Ishikawa (cell line): ENCODE measurements around the gene NECTIN1.

Experiments used
- CEBPB ChIP-seq: IDR thresholded peaks from 2 replicates; pipeline ENCODE4 v1.6.1; 2012
- CREB1 ChIP-seq: IDR thresholded peaks from 2 replicates; pipeline ENCODE4 v1.6.1; 2012; ENCODE audit warnings: low read depth
- EGR1 ChIP-seq: IDR thresholded peaks from 2 replicates; pipeline ENCODE4 v1.6.1; 2012
- EP300 ChIP-seq: IDR thresholded peaks from 2 replicates; pipeline ENCODE4 v1.6.1; 2012; ENCODE audit warnings: borderline replicate concordance
- FOXM1 ChIP-seq: IDR thresholded peaks from 2 replicates; pipeline ENCODE4 v1.6.1; 2012; ENCODE audit warnings: low read depth, borderline replicate concordance
- MAX ChIP-seq: IDR thresholded peaks from 2 replicates; pipeline ENCODE4 v1.6.1; 2012
- NFIC ChIP-seq: IDR thresholded peaks from 2 replicates; pipeline ENCODE4 v1.6.1; 2012
- RAD21 ChIP-seq: IDR thresholded peaks from 2 replicates; pipeline ENCODE4 v1.6.1; 2012; ENCODE audit warnings: low read depth
- TAF1 ChIP-seq: IDR thresholded peaks from 2 replicates; pipeline ENCODE4 v1.6.1; 2012; ENCODE audit warnings: low read depth, mild to moderate bottlenecking
- TCF12 ChIP-seq: IDR thresholded peaks from 2 replicates; pipeline ENCODE4 v1.6.1; 2012; ENCODE audit warnings: low read depth
- TEAD4 ChIP-seq: IDR thresholded peaks from 2 replicates; pipeline ENCODE4 v1.6.1; 2012
- USF1 ChIP-seq: IDR thresholded peaks from 2 replicates; pipeline ENCODE4 v1.6.1; 2012
- YY1 ChIP-seq: IDR thresholded peaks from 2 replicates; pipeline ENCODE4 v1.6.1; 2012; ENCODE audit warnings: low read depth
- ZBTB7A ChIP-seq: IDR thresholded peaks from 2 replicates; pipeline ENCODE4 v1.6.1; 2012; ENCODE audit warnings: low read depth
- TF ChIP-seq, protein P1 (sequence below): IDR thresholded peaks from 2 replicates; pipeline ENCODE4 v1.6.1; 2012; ENCODE audit warnings: low read depth, mild to moderate bottlenecking

Gene NECTIN1

DNA sequence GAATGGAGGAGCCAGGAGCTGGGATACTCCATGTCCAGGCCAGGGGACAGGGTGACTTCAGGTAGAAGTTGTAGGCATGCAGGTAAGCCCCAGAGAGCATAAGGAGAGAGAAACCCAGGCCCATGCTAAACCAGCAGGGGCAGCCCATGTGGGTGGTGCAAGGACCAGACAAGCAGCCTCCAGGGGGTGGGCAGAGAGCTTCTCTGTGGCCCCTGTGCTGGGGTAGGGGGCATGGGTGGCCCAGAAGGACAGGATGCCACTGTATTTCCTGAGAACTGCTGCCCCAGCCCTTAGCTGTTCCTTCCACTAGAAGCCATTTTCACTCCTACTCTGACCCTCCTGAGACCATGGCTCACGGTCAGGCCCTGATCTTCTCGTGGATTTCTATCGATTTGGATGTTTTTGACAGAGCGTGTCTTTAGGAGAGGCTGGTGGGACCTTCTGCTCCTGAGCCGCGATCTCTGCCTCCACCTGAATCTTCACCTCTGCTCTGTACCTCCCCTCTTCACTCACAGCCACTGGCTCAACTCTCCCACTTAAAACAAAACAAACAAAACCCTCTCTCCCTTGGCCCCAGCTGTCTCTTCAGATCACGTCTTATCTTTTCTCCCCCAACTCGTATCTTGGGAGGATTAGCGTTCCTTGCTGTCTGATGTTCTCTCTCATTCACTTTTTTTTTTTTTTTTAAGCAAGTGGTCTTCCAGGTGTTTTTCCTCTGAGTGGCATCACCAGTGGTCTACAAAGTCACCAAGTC lies 112.2 kb downstream of the NECTIN1 start:
- no peak for TF ChIP-seq TEAD4
- no peak for TF ChIP-seq CREB1
- no peak for TF ChIP-seq NFIC
- no peak for TF ChIP-seq MAX

DNA sequence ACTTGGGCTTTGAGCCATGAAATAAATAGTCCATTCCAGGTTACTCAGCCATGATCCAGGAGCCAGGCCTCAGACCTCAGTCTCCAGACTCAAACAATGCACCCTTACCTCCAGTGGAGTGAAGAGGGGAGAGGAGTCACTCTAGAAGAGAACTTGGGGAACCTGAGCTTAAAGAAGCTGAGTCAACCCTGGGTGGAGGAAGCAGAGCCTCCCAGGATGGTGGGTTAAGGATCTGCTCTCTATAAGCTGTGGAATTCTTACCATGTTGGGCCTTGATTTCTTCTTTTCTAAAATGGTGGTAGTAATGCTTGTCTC lies 113.2 kb downstream of the NECTIN1 start:
- TF ChIP-seq TAF1 (no peak), RAD21 (no peak), ZBTB7A (no peak), TEAD4 (no peak), EP300 (no peak), YY1 (no peak), CEBPB (no peak), USF1 (no peak), EGR1 (no peak), MAX (no peak), TCF12 (no peak), CREB1 (no peak)

DNA sequence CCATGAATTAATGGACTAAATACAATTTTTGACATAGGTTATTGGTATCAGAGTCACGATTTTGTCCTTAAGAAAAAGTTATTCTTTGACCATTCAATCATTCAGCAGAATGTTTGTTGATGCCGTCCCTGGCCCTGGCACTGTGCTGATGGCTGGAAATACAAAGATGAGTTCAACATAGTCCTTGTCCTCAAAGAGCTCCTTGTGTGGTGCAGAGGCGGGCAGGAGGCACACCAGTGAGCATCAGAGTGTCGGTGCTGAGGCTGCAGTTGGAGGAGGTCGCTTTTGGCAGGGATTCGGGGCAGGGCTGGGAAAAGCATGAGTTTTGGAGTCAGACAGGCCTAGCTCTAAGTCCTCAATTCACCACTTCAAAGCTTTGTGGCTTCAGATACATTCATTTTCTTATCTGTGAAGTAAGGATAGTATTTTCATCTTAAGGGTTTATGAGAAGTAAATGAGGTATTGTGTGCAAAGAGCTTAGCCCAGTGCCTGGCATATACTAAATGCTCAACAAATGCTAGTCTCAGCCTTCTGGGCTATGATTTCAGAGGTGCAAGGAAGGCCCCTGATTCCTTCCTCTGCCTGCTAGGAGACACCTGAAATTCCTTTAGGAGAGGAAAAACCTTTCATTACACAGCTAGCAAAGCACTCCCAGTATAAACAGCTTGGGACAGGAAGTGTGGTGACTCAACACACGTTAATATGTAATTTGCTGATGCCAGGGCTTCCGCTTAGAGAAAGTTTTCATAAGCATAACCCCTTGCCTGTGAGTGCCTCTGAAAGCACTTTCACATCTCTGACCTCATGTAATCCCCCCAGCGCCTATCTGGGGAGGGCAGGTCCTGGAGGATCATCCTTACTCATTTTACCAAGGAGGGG lies 113.8 kb downstream of the NECTIN1 start:
- TF ChIP-seq, protein P1, sequence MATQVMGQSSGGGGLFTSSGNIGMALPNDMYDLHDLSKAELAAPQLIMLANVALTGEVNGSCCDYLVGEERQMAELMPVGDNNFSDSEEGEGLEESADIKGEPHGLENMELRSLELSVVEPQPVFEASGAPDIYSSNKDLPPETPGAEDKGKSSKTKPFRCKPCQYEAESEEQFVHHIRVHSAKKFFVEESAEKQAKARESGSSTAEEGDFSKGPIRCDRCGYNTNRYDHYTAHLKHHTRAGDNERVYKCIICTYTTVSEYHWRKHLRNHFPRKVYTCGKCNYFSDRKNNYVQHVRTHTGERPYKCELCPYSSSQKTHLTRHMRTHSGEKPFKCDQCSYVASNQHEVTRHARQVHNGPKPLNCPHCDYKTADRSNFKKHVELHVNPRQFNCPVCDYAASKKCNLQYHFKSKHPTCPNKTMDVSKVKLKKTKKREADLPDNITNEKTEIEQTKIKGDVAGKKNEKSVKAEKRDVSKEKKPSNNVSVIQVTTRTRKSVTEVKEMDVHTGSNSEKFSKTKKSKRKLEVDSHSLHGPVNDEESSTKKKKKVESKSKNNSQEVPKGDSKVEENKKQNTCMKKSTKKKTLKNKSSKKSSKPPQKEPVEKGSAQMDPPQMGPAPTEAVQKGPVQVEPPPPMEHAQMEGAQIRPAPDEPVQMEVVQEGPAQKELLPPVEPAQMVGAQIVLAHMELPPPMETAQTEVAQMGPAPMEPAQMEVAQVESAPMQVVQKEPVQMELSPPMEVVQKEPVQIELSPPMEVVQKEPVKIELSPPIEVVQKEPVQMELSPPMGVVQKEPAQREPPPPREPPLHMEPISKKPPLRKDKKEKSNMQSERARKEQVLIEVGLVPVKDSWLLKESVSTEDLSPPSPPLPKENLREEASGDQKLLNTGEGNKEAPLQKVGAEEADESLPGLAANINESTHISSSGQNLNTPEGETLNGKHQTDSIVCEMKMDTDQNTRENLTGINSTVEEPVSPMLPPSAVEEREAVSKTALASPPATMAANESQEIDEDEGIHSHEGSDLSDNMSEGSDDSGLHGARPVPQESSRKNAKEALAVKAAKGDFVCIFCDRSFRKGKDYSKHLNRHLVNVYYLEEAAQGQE = no peak
- TF ChIP-seq USF1 (no peak), TCF12 (no peak), TAF1 (no peak), MAX (no peak), TEAD4 (no peak), FOXM1 (no peak), ZBTB7A (no peak), YY1 (no peak), CREB1 (no peak), RAD21 (no peak), EGR1 (no peak), NFIC (no peak), CEBPB (no peak), EP300 (no peak)

DNA sequence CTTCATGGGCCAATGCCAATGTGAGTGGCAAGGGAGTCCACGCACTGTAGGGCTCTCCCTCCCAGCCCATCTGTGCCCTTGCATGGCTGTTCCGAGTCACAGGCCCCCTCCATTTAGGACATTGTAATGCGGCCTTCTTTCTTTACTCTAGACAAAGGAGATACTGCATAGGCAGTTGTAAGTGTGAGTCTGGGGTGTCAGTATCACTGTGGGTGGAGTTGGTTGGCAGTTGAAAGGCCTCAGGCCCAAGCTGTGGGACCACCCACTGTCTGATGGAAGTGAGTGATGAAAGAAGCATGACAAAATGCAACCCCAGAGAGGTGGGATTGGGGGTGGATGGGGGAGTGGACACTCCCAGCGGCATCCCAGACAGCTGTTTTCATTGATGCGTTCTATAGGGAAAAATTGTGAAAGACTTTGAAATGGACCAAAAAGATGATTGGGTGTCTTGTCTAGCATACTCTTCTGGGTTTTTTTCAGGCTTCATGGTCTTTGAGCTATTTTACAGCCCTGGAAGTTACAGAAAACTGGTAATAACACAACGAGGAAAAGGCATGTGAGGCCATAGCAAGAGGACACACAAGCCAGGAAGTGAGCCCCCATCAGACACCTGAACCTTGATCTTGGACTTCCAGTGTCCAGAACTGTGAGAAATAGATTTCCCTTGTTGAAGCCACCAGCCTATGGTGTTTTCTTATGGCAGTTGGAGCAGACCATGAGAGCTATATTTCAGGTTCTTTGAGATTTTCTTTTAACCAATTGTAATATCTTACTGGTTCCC lies 114.6 kb downstream of the NECTIN1 start:
- no peak for TF ChIP-seq RAD21
- no peak for TF ChIP-seq EGR1
- no peak for TF ChIP-seq NFIC
- TF ChIP-seq, protein P1 = no peak
- no peak for TF ChIP-seq CEBPB
- TF ChIP-seq ZBTB7A = no peak
- TF ChIP-seq CREB1 = no peak
- no peak for TF ChIP-seq USF1
- TF ChIP-seq TEAD4 = no peak
- no peak for TF ChIP-seq YY1
- no peak for TF ChIP-seq TAF1
- TF ChIP-seq TCF12 = no peak
- TF ChIP-seq EP300 = no peak
- no peak for TF ChIP-seq MAX
- no peak for TF ChIP-seq FOXM1
